GM19099 (cell line): ENCODE data around the gene ADAM19.

Source experiments
- POLR2A ChIP-seq: IDR thresholded peaks from 3 replicates; pipeline ENCODE4 v1.6.1; 2011; ENCODE audit warnings: low read depth; ENCODE audit not compliant: insufficient read length; ENCODE audit errors: extremely low read depth

The ADAM19 gene

DNA sequence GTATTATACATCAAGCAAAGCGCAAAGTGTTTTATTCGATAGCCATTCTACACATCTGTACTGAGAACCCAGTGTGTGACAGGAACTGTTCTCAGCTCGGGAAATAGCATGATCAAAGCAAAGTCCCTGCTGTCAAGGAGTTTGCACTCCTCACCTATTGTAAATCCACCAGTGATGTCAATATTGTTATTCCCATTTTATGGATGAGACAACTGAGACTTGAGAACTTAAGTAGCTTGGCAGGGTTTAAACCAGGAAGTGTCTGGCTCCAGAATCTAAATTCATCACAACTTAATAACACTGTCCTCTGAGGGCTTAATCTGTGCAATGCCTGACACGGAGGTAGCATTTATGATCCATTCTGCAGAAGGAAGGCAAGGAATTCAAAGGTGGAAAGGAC is 50.7 kb downstream of the ADAM19 start:
- no peak for TF ChIP-seq POLR2A

DNA sequence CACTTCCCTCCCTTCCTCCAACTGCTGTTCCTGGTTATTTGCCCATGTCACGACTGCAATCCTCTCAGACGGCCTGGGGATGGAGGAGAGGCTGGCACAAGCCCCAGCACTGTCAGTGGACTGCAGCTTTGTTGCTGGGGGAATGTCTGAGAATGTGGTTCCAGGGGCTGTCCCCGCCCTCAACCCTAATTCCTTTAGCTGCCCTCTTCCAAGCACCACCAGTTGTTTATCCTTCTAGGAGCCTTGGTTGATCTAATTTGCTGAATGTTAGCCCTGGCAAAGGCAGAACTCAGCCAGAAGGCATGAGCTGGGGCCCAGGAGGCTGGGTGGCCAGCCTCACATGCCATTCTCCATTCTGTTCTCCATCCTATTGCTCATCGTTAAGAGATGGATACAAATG is 51.6 kb downstream of the ADAM19 start:
- no peak for TF ChIP-seq POLR2A

DNA sequence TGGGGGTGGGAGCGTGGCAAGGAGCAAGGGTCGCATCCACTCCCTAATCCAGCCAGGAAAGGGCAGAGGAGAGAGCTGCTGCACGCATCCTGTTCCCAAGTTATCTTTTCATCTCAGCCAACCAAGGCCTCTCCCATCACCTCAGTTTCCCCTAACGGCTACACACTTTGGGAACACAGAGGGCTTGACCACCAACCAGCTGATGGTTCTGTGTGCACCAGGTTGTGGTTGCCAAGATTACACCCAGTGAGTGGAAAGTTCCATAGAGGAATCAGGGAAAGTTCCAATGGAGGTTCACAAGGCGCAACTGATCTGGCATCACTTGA is 53.9 kb downstream of the ADAM19 start:
- TF ChIP-seq POLR2A: no peak

DNA sequence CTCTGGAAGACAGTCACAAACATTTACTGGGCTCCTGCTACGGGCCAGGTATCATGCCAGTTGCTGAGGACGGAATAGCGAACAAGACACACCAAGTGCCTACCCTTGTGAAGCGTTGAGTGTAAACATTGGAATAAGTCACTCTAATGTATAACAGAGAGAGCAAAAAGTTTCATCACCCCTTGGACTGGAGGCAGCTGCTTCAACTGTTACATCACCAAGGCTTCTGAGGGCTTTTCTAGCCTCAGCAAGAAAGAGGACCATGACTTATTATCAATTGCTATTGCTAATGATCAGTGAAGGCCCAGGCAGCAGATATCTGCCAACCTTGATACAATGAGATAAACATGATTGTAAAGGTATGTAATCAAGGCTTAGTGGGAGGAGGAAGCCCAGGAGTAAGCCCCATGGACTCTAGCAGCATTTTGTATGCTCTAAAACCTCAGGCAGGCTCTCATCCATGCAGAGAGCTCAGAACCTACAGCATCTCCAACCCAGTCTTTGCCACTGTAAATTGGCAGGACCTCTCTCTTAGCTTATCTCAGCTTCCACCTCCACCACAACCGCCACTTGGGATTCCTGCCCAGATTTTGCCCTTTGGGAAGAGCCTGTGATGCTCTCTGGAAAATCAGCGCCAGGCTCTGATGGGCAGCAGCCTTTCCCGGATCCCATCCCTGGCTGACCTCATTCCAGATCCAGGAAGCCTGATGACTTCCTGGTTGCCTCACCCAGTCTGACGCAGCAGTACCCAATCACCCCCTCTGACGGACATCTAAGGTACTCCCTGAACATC is 54.5 kb downstream of the ADAM19 start:
- TF ChIP-seq POLR2A: no peak

DNA sequence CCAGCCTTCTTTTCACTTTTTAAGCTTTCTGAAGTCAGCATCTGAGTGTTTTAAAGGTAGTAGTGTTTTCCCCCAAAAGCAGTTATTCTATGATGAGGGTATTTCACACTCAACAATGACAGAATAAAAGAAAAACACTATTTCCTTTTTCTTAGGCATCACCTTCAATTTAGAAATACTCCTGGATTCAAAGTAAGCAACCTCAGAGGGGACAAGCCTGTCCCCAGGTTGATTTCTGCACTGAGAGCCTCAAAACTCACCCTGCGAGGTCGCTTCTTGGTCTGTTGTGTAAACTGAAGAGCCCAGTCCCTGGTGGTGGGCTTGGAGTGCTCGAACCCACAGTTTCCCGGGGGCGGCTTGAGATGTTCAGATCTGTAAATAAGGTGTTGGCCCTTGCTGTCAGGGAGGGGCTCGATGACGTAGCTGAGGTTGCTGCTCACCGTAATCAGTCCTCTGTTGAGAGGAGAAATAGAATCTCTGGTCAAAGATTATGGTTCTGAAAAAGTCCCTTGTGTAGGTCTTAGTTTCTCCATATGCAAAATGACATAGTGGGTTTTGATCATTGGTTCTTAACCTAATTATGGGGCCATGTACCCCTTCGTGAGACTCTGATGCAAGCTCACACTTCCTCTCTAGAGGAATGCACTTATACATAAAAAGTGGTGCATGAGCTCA is 55.9 kb downstream of the ADAM19 start:
- TF ChIP-seq POLR2A: no peak

DNA sequence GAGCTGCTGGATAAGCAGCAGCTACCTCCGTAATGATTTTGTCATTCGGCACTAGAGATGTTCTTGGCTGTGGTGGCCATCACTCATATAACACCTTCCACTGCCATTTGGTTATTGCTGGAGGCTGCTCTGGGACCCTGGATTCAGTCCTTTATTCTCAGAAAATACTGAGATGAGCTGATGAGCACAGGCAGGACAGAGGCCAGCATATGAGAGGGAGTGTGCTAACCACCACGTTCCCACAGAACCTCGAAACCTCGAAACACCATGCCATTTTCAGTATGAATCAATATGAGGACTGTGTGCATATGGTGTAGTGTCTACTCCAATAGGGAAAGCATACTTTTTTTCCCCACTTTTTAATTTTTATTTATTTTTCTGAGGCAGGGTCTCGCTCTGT is 56.6 kb downstream of the ADAM19 start:
- TF ChIP-seq POLR2A: no peak

DNA sequence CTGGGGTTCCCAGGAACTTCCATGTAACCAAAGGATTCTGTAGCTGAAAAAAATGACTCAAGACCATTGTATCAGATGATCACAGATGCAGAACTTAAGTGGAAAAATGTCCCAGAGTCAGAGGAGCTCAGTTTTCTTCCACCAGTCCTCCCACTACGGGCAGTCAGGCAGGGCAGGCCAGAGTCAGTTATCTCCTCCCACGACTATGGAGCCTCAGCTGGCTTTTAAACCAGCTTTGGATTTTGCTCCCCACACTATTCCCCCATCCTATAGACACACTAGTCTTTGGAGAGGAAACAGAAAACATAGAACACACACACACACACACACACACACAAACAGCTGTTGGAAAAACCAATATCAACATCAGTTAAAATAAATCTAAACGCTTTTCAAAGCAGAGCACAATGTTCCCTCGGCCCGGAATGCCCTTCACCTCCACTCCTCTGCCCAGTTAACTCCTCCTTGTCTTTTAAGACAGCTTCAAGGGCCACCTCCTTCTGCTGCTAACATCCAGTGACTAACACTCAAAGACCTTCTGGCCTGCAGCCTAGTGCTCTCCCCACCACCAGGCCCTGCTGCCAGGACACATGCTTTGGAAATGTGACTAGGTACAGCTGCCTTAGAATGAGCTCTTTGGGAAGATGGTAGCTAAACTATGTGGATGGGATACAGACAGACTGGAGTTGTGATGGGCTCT is 58.8 kb downstream of the ADAM19 start:
- no peak for TF ChIP-seq POLR2A

DNA sequence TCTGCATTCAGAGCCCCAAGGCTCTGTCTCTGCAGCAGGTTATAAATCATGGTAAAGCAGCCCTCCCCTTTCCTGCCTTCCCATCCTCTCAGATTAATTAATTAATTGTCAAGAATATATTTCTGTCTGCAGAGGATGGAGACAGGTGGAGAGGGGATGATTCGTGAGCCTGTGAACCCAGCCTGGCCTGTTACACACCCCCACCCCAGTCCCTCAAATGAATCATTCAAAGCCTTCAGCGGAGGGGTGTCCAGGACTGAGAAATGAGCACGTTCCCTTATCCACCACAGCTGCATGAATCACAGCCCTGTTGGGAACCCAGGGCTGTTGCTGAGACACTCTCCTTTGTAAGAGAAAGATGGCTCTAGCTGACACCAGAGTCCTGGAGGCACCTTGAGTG is 59.6 kb downstream of the ADAM19 start:
- no peak for TF ChIP-seq POLR2A

DNA sequence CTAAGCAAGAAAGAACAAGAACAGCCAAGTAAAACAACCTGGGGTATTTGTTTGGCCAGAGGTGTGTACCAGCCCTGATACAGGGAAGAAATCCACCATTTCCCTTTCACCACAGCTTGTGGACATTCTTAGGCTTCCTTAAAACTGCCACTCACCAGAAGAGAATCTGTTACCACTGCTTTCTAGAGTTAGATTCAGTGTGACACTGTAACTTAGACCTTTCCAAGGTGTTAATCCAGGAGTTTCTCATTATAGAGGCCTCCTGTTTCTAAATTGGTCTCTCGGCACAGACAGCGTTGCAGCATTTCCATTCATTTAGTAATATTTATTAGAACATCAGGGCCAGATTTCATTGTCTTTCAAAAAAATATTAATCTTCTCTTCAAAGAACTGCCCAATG is 60.6 kb downstream of the ADAM19 start:
- TF ChIP-seq POLR2A: no peak

DNA sequence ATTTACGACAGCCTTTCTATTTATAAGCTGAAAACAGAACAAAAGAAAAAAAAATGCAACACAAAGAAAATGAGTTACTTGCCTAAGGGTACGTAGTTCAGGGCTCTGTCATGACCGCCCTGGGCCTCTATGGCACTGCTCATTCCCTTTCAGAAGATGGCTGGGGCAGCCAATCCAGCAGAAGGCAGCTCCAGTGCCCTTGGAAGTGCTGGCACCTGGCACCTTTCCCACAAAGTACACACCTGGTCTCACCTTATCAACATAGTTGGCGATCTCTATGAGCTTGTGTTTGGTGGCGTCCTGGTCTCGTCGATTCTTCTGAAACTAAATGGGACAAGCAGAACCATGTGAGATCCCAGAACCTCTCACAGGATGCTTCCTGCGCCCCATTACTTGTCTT is 62.4 kb downstream of the ADAM19 start:
- TF ChIP-seq POLR2A: no peak

DNA sequence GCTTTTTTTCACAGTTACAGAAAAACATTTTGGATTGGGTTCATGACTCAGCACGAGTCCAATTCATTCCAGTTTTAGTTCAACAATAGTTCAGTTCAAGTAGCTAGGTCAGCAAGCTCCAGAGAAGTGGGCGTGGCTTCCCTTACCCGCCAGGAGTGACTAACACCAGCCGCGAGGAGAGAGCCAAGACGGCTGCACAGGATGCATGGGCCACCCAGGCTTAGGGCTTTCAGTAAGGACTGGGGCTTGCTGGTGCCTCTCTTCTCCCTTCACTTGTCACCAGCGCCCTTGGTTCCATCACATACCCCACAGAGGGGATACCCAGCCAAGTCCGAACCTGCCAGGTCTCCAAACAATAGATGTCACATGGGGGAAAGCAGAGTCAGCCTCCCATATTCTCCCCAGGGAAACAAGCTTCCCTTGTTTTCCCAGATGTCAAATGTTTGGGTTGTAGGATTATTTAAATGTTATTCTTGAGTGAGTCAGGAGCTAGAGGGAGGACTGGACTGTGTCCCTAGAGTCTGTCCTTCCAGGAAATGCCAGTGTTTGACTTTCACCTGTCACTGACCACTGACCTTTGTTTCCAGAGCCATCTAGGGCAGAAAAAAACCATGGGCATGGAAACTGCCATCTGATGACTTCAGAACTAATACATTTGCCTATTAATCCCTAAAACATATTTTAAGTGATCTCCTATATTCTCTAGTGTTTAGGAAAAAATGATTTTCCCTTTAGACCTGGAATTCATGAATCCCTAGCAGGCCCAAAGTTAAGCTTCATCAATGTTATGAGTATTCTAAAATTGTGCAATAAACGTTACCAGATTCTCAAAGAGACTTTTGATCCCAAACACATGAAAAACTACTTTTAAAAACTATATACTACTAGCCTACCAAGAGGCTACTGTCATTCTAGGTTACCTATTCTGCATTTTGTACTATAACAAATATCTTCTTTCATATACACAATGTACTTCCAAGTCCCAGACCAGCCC is 63.6 kb downstream of the ADAM19 start:
- no peak for TF ChIP-seq POLR2A

DNA sequence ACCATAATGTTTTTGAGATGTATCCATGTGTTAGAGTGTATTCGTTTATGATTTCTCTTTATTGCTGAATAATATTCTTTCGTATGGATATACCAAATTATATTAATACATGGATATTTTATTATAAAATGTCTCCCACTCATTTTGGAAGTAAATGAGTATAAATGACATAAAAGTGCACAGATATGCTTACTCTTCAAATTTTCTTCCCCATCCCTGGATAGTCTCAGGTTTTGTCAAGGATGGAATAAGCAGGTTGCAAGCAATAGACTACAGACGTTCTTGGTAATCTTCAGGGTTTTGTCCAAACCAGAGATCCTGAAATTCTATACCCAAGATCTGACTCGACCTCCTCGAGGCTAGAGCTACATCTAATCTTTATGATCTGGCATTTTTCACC is 64.9 kb downstream of the ADAM19 start:
- no peak for TF ChIP-seq POLR2A

DNA sequence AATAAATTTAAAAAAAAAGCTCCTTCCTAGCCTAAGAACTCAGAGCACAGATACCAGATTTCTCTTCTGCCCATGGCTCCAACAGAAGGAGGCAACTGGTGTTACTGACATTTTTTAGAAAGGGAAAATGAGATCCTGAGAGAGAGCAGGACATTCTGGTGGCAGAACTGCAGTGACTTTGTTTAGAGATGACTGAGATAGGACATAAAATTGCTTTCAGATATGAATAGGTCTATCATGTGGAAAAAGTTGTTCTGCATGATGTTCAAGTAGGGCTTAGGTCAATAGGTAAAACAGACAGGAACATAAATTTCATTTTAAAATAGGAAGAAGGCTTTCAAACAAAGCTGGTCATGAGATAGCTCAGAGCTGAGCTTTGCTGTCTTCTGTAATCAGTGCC is 66.0 kb downstream of the ADAM19 start:
- no peak for TF ChIP-seq POLR2A

DNA sequence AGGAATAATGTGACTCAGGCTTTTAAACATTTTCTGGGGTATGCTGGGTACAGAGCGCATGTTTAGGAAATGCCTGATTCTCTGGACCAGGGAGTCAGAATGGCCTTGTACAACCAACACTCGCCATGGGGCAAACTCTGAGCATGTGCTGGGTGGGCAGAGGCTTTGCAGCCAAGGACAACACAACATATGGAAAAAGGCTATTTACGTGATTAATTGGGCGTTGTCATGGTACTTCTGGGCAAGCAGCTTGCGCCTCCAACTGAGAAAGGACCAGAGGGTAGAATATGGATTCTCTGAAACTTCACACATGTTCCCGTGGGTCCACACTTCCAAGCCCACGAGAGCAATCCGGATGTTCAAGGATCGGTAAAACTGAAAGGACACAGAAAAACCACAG is 66.5 kb downstream of the ADAM19 start:
- no peak for TF ChIP-seq POLR2A
